GM18867 (cell line): ENCODE data around the gene ANKRD7.
"Not testable (repeated sequence)": the region's sequence is repeated elsewhere in the genome, so short reads cannot be mapped to it uniquely, and the experiment has no call there.

ENCODE experiments used
- ATAC-seq: cut with Tn5 transposase; IDR thresholded peaks from one replicate; pipeline ENCODE4 v1.9.1; 2021; ENCODE audit warnings: mild to moderate bottlenecking, moderate library complexity; ENCODE audit not compliant: unreplicated experiment

Gene ANKRD7

DNA sequence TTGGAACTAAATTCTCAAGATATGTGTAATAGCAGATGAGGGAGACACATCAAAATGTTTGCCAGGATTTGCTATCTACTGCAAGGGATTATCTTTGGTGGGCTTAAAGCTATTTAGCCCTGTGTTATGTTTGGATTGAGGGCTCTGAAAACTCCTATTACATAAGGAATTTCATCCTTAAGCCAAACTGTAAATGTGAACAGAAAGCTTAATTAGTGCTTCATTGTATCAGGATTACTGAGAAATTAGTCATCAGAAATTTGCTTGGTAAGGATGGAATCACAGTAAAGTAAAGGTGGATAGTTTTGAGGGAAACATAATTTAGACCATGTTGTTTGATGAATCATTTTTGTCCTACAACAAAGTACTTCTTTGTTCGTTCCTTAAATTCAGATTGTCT, 8.3 kb downstream of the ANKRD7 start:
- ATAC-seq, result no peak

DNA sequence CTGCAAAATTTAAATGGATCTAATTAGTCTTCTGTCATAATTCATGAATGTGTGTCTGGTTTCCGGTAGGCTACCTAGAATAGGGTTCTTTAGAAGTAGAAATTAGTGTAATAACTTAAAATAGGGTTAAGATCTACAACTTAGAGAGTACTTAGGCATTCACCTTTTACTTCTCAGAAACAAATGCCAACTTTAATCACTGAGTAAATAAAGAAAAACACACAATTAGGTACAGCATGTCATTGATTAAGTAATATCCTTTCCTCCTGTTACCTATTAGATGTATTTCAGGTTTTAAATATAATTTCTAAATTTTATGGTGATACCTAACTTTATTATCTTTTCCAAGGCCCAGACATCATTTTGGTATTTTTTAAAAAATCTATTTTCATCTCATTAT, 9.3 kb downstream of the ANKRD7 start:
- no peak for ATAC-seq

DNA sequence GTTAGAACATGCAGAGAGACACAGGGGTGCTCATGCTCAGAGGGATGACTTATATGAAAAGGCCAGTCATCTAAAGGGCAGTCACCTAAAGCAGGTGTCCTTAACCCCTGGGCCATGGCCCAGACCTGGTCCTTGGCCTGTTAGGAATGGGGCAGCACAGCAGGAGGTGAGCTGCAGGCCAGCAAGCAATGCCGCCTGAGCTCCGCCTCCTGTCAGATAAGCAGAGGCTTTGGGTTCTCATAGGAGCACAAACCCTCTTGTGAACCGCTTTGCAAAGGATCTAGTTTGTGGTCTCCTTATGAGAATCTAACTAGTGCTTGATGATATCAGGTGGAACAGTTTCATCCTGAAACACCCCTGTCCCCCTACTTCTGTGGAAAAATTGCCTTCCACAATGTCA, 14.5 kb downstream of the ANKRD7 start:
- ATAC-seq, result no peak

DNA sequence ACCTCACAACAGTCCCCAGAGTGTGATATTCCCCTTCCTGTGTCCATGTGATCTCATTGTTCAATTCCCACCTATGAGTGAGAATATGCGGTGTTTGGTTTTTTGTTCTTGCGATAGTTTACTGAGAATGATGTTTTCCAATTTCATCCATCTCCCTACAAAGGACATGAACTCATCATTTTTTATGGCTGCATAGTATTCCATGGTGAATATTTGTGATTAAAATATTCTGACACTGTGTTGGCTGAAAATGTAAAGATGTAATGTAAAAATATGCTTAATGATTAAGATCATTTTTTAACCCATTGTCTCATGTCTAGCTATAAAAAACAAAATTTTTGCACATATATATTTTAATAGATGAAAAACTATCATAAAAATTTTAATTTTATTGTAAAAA, 15.8 kb downstream of the ANKRD7 start:
- not testable (repeated sequence) for ATAC-seq

DNA sequence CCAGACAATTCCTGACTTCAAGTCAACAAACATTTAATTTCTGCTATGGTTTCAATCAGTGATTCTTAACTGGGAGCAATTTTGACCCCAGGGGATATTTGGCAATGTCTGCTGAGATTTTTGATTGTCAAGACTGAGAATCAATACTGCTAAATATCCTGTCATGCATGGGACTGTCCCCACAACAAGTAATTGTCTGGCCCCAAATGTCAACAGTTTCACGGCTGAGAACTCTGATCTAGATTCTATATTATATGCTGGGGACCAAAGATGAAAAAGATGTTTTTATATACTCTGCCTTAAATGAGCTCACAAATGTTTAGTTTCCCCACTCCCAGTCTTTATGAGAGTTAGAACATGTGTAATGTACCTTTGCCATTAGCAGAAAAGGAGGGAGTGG, 19.2 kb downstream of the ANKRD7 start:
- no peak for ATAC-seq

DNA sequence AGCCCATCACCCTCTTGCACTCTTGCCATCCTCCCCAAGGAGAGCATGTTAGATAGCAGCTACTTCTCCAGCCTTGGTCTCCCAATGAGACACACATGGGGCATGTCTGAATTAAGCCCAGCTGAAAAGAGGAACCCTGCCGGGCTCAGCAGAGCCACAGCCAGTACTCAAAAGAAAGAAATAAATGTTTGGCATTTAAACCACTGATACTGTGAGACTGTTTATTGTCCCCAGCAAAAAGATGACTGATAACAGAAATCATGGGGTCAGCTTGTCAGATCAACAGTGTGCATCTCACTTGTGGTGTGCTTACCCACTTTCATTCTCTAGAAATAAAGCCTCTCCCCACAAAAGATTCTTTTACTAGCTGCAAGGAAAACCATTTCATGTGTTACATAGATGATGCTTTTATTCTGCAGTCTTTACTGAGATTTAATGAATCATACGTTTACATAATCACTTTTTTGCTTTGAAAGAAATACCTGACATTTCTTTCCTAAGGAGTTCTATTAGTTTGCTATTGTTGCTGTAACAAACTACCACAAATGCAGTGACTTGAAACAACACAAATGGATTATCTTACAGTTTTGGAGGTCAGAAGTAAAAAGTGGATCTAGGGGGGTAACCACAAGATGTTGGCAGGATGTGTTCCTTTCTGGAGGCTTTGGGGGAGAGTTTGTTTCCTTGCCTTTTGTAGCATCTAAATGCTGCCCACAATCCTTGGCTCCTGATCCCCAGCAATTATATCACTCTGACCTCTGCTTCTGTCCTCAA, 20.9 kb downstream of the ANKRD7 start:
- peak; percentile 71 for ATAC-seq

DNA sequence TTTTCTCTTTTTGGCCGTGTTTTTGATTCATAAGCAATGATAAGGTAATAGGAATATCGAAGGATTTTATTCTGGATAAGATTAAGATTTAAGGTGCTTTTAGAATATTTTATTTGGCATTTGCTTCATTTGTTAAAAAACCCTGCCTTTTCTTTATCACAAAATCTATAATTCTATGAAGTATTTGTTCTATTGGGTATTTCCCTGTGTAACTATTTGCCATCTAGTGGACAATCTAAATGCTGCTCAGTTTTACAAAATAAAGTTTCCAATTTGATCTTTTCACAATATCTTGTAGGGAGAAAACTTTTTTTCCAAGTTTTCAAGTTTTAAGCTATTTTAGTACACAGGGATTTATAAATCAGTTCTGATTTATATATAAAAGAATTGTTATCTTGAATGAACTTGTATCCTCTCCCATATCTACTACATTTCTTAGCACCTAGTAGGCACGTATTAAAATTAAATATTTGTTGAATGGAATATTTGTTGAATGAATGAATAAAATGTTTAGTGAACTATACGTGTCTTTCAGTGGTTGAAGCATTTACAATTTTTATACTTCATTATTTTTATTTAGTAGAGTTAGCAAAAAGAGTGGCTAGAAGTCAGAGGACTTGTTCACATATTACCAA, 26.5 kb downstream of the ANKRD7 start:
- no peak for ATAC-seq

DNA sequence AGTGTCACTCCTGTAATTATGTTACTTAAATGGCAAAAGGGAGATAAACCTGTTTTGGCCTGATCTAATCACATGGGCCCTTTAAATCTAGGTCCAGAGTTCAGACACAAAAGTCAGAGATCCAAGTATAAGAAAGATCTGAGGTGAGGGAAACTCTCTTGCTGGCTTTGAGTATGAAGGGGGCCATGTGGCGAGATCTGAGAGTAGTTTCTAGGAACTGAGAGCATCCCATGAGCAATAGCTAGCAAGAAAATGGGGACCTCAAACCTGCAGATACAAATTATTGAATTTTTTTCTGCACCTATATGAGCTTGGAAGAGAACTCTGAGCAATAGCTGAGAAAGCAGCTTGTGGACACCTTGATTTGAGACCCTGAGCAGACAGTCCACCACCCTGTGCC, 27.6 kb downstream of the ANKRD7 start:
- no peak for ATAC-seq

DNA sequence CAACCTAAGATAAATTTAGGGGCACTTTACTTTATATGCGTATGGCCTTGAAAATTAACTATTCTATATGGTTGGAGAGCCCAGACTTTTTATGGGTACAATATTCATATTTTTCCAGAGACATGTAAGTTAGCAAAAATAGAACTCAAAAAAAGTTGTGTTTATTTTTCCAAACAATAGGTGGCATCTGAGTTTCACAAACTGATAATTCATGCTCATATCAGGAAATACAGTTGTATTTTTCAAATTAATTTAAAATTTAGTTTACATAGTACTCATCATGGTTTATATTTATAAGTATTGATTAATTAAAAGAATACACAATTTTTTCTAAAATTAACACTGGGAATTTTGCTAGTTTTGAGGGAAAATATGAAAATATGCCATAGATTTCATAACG, 34.6 kb downstream of the ANKRD7 start:
- no peak for ATAC-seq

DNA sequence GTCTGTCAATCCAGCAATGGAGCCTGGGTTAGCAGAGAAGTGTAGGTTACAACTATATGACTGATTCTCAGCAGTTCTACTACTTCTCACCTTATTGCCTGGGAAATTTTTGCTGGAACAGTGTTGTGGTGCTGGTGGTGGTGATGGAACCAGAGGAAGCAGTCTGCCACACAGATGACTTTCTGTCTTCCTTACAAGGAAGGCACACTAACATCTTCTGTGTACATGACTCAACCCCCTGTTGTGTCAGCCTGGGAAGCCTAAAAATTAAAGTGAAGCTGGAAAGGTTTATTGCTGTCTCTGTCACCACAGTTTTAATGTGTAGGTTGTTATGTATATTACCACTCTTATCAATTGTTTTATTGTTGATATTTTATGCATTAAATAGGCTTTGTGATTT, 40.3 kb downstream of the ANKRD7 start:
- ATAC-seq, result no peak

DNA sequence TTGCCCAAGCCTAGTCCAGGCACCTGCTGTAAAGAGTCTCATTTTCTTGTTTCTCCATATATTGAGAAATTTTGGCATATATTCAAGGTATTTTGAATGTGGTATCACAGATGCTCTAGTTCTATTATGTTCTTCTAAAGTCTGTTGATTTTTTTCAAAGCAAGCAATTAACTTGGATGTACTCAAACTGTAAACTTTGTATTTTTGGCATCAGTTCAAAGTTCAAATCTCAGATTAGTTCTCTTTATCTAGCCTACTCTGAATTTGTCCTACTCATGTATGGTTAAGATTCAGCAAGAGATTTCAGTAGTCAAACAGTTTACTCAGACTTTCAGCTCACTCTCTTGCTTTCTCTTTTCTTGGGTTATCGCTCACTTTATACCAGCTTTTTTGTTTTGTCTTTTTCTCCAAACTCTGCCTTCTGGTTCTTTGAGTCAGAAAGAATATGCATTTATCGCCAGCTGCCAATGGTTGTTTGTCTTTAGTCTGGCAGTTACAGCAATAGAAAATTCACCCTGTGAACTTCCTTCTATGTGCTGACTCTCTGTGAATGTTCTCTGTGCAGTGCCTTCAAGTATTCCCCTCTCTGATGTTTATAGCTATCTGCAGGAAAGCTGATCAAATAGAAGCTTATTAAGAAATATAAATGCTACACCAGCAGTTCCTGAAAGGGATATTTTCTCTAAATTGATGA, 56.0 kb downstream of the ANKRD7 start:
- no peak for ATAC-seq

DNA sequence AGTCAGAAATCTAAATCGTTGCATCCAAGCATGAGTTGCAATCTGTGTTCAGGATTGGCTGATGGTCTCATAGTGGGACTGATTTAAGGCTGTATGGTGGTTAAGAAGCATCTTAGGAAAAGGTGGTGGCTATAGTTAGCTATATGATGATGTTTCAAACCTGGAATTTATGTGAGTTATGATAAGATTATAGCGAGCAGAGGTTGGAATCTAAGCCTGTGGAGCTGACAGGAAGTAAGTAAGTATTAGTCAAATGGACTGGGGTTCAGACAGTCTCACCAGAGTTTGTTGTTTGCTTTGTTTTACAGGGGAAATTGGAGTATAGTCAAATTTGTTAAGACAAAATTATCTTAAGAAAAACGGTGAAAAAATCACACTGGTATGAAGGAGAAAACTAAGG, 56.7 kb downstream of the ANKRD7 start:
- no peak for ATAC-seq

DNA sequence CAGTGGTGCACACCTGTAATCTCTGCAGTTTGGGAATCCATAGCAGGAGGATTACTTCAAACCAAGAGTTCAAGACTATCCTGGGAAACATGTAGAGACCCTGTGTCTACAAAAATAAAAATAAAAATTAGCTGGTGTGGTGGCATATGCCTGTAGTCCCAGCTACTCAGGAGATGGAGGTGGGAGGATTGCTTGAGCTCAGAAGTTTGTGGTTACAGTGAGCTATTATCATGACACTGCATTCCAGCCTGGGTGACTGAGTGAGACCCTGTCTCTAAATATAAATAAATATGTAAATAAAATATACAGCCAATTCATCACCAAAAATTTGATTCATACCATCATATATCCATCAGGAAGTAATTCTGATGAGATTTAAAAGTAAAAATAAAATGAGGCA, 60.9 kb downstream of the ANKRD7 start:
- ATAC-seq, result no peak

DNA sequence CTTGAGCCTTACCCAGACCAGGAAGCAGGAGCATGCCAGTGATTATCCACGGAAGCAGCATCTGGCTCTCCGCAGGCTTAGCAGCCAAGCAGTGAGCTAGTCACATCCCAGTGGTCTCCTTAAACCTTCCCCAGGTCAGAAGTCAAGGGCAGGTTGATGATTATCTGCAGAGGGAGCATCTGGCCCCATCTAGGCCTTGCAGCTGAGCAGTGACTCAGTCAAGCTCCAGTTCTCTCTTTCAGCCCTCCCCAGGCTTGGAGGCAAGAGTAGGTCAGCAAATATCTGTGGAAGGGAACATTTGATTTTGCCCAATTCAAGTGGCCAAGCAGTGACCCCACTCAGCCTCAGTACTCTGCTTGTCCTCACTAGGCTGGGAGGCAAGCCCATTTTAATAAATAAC, 61.6 kb downstream of the ANKRD7 start:
- ATAC-seq, result no peak

DNA sequence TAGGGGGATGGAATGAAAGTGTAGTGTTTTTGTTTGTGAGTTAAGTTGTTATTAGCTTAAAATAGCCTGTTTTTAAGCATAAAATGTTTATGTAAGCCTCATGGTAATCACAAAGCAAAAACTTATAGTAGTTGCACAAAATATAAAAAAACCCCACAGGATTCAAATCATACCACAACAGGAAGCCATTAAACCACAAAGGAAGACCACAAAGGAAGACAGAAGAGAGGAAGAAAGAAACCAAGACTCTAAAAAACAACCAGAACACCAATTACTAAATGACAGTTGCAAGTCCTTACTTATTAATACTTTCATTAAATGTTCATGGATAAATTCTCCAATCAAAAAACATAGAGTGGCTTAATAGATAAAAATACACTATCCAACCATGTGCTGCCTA, 63.6 kb downstream of the ANKRD7 start:
- peak; percentile 88 for ATAC-seq

DNA sequence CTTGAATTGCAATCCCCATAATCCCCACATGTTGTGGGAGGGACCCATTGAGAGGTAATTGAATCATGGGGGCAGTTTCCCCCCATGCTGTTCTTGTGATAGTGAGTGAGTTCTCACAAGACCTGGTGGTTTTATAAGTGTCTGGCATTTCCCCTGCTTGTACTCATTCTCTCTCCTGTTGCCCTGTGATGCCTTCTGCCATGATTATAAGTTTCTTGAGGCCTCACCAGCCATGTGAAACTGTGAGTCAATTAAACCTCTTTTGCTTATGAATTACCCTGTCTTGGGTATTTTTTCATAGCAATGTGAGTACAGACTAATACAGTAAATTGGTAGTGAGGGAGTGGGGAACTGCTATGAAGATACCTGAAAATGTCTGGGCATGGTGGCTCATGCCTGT, 65.0 kb downstream of the ANKRD7 start:
- ATAC-seq, result no peak
